HG02798 (cell line): ENCODE measurements around the gene RAB20.

Experiments used
- ATAC-seq: cut with Tn5 transposase; IDR thresholded peaks from one replicate; pipeline ENCODE4 v1.9.1; 2021; ENCODE audit warnings: mild to moderate bottlenecking; ENCODE audit not compliant: unreplicated experiment, poor library complexity

The RAB20 gene

GRCh38 chr13:110475117-110475516 lies 86.4 kb downstream of the RAB20 start:
- no peak for ATAC-seq

DNA sequence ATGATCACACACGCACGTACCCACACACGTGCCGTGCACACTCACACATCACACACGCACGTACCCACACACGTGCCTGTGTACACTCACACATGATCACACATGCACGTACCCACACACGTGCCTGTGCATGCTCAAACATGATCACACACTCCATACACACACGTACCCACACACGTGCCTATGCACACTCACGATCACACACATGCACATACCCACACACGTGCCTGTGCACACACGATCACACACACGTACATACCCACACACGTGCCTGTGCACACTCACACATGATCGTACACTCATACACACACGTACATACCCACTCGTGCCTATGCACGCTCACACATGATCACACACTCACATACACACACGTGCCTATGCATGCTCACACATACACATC lies 86.8 kb downstream of the RAB20 start:
- no peak for ATAC-seq
